Activated CD4-positive, alpha-beta T cell treated with anti-CD3 and anti-CD28 coated beads, Interleukin-2, amount 50 U/mL, for 1 hour (primary cell): ENCODE data around the gene TECTB.
A peak's percentile ranks its signal among the peaks of the same experiment; 100 is the strongest.

Experiments used
- DNase-seq: peaks from one replicate; pipeline ENCODE4 v3.0.0-alpha.2; 2020

Gene TECTB

DNA sequence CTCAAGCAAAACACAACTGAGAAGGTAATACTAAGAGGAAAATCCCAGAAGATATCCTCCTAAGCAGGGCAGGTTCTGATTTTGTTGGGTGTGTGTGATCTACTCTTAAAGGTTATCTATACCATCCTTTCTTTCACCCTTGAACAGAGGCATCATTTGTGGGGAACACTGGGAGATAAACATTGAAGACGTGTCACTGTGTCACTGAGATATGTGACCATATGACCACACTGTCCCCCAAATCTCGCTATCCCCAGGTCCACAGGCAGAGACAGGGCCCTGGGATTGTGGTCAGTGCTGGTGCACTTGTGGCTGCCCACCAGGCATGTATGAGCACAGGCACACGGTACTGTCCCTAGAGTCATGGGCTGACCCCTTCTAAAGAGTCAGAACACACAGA is 30.0 kb downstream of the TECTB start:
- DNase-seq: no peak

DNA sequence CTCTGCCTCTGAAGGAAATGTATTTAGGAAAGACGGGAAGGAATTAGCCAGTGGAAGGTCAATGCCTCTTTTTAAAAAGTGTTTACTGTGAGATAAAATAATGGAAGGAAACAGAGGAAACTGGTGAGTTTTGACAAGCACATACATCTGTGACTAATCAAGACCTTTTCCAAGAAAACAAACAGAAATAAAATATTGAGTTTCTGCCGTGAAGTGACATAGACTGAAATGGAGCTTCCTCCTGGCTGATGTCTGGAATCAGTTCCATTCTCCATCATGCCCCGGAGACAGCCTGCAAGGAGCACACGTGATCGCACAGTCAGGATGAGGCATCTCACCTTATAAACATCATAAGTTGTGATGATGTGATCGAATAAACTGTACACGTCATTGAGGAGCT is 30.7 kb downstream of the TECTB start:
- no peak for DNase-seq

DNA sequence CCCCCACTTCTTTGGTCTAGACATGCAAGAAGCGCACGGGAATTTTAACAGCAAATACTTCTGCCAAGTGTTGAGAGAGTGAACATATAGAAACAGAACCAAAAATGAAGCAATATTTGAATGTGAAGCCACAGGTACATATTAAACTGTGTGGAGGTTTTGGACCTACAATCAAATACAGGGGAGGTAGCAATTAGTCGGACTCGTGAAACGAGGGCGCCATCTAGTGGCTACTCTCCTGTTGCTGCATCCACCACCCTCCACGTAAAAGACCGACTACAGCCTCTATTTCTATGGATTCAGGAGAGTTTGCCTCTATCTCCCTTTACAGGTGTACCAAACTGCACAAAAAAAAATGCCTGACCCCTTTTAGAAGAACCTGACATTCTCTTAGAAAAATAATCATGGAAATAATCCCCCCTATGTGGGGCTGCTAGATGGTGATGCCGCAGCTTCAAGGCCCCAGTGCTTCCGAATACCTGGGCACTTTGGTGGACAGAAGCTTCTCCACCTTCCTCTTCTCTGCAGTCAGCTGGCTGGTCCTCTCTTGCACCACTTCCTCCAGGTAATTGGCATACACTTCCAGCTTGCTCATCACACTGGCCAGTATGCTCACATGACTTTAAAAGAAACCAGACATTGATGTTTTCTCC is 31.7 kb downstream of the TECTB start:
- peak; percentile 75 for DNase-seq

DNA sequence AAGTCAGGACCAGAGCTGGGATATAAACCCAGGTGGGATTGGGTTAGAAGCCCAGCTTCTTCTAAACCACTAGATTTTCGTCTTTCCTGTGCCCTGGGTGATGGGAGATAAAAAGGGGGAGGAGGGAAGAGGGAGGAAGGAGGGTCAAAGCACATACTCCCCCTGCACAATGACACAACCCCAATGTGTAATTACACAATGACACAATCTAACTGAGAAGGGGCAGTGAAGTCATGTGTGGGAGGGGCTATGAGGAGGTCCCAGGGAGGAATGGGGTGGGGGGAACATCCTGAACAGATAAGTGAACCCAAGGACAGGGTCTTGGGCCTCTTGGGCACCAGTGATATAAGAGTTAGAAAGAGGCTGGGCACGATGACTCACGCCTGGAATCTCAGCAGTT is 44.5 kb downstream of the TECTB start:
- DNase-seq: no peak

DNA sequence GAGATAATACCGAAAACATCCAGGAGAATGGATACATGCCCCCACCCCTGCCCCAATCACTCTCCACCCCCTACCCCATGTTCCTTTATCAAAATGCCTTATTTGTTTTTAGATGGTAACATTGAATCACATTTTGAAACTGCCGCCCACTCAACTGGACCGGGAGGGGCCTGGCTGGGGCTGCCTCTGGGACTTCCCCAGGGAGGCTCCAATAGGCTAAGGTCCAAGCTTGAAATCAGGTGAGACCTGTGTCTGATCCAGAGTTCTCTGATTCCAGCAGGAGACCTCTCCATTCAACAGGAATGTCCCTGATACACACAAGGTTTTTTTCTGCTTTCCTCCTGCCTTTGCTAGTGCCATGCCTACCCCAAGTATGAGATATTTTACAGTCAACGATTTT is 47.0 kb downstream of the TECTB start:
- DNase-seq: no peak

DNA sequence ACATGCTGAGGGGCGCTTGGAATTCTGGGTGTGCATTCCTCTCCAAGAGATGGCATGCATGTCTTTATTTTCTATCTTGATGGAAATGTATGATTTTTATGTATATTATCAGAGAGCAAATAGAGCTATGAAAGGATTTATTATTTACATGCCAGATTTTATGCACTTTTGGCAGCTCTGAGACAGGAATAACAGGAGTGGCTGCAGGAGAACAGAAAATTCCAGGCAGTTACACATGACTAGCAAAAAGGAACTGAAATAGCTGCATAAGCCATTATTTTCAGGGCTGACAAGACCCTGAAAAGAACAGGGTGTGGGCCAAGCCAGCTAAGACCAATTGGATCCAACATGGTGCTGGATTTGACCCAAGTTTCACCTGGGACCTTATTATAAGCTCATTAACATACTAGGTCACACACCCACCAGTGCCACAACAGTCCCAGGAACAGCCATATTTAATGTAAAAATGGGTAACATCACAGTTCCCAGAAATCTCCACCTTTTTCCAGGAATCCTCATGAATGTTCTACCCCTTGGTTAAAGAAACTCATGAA is 47.5 kb downstream of the TECTB start:
- DNase-seq: no peak

DNA sequence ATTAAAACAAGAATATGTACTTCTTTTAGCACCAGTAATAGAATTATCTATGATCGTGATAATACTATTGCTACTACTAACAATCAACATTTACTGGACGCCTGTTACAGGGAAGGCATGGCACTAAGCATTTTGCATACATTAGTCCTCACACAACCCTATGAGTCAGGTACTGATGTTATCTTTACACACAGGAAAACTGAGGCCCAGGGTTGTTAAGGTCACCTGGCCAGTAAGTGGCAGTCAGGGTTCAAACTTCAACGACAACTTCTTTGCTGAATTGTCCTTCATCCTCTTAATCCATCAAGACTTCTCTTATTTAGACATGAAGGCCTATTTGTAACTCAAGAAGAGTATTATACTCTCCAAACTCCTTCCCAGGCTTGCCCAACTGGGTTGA is 48.8 kb downstream of the TECTB start:
- no peak for DNase-seq

DNA sequence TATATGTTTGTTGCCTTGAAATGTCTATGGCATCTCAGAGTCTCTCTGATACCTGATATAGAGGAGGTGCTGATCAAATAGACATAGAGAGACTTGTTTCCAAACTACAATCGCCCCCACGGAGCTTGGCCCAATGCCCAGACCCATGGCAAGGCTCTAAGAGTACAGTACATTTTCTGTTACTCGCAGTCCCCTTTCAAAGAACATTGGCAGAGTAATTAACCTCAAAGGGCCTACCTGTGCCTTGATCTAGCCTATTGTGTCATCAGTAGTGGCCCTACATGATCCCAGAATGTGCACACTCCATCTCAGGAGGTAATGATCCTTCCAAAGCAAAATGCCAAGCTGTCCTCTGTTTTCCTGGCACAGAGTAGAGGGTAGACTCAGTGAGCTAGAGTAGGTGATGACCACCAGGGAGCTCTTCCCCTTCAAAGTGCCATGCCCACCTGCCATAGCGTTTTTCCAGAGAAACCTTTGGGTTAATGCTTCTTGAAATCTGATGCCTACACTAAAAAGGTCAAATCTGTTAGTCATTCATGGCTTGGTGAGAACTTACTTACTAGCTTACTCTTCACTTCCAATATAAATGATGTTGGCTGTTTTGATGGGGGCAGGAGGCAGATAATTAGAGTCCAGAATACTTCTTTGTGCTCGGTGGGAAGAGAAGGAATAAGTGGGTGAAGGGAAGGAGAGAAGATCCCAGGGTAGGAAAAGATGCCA is 49.5 kb downstream of the TECTB start:
- DNase-seq: no peak

DNA sequence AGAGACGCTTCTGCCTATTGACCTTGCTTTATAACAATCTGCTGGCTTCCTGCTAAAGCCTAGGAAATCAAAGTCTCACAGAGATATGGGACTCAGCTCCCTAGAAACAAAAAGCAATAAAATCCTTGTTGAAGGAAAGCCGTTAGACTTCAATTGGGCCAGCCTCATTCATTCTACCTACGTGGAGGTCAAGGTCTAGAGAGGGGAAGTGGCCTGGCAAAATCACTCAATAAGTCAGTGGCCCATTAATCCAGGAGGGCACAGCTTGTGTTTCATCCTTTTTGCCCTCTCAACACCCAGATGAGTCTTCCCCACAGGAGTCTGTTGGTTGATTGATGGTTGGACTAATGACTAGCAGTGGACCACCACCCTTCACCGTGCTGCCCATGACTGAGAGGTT is 50.3 kb downstream of the TECTB start:
- DNase-seq: no peak

DNA sequence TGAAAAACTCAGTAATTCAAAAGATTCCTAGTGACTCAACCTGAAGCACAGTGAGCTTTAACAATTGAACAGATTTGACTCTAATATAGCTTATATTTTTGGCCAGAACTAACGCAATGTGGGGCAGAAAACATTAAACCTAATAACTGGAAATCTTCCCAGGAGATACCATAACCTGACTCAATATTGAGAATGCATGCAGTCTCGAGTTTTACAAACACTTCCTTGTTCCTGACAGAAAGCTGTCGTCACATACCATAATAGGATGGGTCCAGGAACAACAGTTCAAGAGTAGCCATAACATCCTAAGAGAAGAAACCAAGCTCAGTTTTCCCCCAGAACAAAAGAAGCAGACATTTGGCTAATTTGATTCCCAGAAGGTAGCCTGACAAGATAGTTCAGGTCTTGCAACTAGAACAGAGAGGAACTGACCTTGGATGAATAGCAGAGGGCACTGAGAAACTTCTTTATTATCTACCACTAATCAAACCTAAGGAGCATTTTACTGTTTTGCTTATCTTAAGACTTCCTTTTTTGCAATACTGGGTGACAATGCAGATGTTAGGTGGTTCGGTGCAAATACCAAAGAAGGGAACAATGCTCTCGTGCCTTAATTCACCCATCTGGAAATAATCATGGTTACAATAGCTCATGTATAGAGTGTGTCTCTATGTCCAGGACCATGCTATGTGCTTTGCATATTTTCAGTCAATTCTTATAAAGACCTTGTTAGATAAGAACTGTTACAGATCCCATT is 52.1 kb downstream of the TECTB start:
- DNase-seq: no peak

DNA sequence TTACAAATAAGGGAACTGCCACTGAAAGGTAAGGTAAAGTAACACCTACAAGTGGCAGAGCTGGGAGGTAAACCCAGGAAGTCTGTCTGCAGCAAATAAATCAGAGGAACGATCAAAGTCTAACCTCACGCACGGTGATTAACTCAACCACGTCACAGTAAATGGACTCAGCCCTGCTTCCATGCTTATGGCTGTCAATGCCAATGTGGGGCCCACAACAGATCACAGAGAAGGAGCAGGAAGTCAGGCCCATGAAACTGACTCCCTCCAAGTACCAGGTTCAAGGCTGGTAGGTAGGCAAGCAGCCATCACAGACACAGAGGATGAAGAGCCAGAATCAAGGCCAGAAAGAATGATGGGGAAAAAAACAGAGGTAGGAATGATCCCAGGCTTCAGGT is 52.7 kb downstream of the TECTB start:
- no peak for DNase-seq

DNA sequence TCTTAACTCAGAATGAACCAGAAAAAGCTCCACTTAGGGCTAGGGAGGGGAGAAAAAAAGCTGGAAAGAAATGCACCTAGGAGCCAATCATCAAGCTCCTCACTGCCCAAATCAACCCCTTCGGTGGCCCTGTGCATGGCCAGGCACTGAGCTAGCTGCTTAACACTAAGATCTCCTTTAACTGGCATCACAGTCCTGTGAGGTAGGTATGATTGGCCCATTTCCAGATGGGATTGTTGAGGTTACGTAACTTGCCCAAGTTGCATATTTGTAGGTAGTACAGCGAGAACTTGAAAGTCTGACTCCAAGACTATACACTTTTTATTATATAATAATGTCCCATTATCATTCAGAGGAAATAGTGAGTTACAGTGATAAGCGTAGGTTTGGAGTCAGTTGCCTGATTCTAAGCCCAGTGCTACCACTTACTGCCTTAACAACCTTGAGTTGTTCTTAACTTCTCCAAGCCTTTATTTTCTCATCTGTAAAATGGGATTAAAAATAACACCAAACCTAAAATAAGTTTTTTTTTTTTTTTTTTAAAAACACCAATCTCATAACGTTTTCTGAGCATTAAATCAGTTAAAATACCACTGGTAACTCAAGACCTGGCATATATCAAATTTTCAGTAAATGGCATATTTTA is 53.5 kb downstream of the TECTB start:
- no peak for DNase-seq

DNA sequence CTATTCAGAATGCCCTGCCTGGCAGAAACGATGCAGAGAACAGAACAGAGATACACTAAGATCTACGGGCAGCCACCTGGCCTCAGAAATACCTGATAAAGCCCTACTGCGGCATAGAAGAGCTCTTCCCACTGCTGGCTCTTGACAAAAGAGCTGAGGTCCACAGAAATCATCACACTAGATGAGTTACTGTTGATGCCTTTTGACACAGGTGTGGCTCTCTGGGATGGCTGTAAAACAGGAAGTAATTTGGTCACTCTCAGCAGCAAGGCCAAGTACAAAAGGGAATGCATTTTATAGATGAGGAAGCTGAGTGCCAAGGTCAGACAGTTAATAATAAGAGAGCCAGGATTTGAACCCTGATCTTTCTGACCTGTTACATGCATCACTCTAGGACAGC is 55.8 kb downstream of the TECTB start:
- DNase-seq: no peak

DNA sequence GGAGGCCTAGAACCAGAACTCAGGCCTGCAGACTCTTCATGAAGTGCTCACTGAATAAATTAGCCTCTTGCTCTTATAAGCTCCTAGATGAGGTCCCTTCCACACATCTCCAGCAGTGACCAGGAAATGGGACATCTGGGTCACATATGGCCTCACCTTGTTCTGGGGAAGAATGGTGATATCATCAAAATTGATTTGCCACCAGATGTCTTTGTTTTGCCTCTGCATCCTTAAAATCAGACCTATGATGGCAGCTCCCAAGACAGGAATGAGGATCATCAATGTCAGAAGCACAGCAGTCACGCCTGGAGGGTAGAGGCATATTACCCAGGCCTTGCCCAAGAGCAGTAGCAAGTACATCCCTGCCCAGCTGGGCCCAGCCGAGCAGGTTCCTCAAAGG is 57.4 kb downstream of the TECTB start:
- DNase-seq: no peak

DNA sequence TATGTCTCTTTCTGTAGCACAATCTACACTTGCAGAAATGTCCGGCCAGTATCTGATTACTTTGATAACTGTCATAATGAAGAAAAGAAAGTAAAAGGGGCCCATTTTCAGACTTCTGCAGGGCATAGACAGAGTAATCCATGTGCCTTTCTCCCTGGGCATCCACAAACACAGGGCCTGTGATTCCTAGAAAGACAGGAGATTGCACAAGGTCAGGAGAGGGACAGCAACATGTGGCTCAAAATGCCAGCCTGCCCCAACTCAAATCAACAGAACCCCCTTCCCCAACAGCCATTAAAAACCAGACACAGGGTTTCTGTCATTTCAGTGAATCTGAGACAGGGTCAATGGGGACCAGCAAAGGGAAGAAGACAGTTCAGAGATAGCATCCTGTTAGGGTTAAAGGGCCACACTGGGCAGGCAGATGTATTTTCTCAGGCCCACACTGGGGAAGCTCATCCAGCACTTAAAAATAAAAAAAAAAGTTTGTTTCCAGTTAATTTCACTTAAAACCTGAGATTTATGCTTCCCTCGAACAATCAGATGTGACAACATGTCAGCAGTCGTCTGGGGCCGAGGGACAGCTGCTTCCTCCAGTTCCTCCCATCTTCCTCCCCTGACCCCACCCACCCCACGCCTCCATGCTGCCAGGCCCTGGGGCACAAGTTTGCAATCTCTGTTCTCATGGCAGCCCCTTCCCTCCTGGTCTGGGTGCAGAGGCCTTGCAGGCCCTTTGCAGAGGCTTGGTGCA is 60.0 kb downstream of the TECTB start:
- no peak for DNase-seq

DNA sequence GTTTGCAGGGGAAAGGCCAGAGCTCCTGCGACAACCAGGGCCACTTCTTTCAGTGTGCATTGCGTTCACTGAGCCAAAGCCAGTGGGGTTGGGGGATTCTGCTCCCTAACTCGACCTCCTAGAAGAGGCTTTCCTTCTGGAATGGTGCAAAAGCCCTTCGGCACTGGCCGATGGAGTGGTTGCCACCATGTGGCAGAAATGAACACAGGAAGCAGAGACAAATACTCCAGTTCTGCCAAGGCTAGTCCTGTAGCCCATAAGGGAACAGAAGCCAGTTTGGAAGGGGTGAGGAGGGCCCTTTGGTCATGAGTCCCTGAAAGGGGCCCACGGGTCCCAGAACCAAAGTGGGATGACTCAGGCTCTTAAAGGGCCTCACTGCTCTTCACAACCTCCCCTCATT is 61.1 kb downstream of the TECTB start:
- DNase-seq: no peak

DNA sequence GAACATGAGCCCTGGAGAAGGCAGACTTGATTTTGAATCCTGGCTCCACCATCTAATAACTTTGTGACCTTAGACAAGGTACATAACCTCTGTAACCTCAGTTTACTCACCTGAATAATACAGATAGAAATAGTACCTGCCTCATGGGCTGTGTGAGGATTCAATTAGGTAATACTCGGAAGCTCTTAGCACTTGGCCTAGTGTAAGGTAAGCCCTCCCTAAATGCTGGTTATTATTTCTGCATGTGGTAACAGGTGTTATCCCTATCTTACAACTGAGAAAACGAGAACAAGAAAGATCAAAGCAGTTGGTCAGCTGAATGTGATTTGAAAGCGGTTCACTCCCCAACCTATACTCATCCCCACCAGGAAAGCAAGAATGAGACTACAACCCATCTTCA is 62.0 kb downstream of the TECTB start:
- no peak for DNase-seq

DNA sequence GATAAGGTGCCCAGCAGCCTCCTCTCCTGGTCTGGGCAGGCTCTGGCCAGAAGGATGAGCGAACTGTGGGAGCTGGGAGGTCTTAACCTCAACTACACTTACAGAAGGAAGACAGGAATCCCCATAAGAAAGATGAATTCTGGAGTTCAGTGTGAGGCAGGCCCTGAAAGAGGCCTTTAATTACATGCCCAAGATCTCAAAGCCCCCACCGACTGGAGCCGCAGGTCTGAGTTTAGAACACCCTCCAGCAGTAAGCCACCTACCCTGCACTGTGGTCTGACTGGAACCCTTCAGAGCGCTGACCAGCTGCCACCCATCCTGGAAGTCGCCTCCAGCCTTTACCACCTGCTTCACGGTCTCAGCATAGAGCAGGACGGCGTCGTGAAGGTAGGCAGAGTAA is 62.5 kb downstream of the TECTB start:
- DNase-seq: no peak

DNA sequence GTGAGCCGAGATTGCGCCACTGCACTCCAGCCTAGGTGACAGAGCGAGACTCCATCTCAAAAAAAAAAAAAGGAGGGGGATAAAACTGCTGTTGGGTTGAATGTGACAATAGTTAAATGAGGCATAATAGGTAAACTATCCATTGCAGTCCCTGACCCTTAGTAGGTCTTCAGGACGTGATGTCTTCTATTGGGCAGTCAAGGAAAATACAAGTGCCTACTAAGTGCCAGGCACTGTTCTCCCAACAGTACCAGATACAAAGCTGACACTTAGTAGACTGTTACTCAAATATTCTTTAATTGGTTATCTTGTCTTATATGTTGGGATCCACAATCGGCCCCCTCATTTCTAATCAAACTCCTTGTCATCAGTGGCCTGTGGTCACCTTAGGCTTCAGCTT is 63.6 kb downstream of the TECTB start:
- DNase-seq: no peak

DNA sequence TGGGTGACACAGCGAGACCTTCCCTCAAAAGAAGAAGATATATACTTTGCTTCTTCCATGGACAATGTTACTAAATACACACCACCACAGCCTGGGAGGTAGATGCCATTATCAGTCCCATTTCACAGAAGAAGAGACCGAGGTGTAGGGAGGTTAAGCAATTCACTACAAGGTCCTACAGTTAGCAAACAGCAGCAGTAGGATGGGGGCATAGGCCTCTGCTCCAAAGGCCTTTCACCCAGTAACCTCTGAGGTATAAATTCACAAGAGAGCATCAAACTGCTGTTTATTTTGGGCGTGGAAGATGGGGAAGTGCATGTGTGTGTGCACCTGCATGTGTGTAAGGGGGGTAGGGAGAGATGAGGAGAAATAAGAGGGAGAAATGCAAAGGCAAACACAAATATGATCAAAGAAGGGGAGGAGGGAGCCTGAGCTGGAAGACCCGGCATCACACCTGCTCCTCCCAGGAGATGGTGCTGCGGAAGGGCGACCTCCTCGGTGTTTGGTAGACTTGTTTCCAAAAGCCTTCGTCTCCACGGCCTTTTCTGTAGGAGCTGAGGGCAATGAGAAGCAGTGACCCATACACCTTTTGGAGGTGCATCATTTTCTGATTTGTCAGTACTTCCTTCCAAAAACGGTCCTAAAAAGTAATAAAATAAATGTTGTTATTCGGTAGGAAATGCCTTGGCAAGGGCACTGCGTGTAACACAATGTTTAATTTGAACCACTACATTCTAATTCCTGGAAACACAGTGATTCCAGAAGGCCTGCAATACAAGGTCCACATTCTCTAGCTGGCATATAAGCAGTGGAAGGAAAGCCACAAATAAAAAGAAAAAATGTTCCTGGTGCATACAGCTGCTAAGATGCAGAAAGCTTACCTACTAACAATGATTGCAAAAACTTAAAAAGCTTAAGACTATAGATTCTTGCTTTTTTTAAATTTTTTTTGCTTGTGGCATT is 64.8 kb downstream of the TECTB start:
- DNase-seq: no peak

DNA sequence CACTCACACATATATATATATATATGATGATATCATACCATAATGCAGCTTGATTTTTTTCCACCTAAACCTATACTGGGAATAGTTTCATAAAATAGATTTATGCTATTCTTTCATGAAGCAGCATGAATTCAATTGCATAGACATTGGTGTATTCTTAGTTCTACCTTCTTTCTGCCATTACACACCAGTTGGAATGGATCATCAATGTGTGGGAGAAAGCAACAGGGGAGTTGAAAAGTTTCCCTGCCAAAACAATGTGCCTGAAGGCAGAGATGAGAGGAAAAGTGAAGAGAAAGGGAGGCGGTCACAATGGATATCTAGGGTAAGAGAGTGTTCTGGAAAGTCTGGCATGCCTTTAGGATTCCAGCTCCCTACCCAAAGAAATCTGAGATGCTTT is 65.6 kb downstream of the TECTB start:
- DNase-seq: no peak
